ENCODE data around the gene TMUB2.
"Not testable (repeated sequence)": the region's sequence is repeated elsewhere in the genome, so short reads cannot be mapped to it uniquely, and the experiment has no call there.

The TMUB2 gene

DNA sequence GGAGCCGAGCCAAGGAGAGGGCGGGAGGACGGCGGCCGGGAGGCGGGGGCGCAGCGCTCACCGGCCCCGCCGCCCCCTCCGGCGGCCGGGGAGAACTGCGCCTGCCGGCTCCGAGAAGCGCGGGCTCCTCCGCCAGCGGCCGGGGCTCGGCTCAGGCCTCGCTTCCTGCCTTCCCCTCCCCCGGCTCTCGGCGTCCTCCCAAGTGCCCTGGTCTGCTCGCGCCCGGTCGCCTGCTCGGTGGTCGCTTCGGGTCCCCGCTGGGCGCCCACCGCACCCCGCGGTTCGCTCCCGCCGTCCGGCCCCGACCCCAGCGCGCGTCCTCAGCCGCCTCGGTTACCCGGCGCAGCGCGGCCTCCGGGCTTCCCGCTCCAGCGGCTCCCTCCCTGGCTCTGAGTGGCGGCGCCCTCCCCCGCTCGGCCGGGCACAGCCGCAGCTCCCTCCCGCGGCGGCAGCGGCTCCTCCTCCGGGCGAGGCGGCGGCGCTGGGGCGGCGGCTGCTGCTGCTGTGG is 32.4 kb downstream of the TMUB2 start:
- peak; percentile 60 to 65 for DNase-seq (ENCODE audit: low read depth in 2 of 2)

DNA sequence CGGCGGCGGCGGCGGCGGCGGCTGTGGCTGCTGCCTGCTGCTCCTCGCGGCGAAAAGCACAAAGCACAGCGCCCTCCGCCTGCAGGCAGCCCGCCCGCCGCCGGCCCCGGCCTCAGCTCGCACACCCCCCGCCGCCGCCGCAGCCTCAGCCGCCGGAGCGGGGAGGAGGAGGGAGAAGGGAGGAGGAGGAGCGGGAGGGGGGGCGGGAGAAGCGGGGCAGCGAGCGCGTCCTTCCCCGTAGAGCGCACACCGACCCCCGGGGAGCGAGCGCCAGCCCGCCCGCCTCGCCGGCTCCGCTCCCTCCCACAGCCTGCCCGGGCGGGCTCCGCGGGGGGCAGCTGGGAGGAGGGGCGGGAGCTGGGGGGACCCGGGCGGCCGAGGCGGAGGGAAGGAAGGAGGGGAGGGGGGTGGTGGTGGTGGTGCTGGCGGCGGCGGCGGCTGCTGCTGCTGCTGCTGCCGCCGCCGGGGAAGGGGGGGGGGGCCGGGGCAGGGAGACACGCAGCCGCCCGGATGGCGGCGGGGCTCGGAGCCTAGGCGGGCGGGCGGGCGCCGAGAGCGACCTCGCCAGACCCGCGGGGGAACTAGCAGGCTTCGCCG is 32.9 kb downstream of the TMUB2 start, which contains the start of gene UBTF:
Gene UBTF (minus strand): TSS at position 60 of the 597 bp plus-strand sequence. CDS start 1,446 bp downstream, outside the sequence.
- peak; percentile 31 to 56 for DNase-seq (ENCODE audit: low read depth in 2 of 2)

DNA sequence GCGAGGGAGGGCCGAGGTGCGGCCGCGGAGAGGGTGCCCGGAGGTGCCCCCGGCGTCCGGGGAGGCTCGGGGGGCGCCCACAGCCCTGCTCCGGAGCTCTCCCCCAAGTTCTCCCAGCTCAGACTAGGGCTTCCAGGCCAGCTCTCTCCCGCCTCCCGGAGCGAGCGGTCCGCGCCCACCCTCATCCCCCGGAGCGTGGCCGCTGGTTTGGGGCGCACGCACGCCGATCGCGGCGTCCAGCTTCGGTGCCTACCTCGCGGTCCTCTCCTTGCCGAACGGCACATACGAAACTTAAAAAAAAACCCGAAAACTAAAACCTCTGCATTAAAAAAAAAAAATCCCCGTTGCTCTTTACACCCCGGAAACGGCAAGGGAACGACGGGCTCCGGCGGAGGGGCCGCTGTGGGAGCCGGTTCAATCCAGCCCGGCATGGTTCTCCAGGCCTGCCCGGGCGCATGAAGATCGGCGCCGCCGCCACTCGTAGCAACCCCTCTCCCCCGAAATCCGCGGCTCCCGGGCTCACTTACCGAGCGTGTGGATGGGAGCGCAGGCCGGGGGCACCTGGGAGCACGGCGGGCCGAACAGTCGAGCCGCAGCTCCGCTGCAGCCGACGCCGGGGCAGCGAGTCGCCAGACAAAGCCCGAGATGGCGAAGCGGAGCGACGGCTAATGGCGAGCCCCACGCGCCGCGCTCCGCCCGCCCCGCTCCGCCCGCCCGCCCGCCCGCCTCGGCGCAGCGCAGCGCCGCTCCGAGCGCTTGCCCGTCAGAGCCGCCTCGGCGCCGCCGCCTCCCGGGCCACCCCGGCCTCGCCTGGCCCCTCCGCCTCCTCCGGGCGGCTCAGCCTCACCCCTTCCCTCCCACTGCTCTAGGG is 33.7 kb downstream of the TMUB2 start:
- DNase-seq (ENCODE audit: low read depth in 2 of 2): peak; percentile 34 to 43

DNA sequence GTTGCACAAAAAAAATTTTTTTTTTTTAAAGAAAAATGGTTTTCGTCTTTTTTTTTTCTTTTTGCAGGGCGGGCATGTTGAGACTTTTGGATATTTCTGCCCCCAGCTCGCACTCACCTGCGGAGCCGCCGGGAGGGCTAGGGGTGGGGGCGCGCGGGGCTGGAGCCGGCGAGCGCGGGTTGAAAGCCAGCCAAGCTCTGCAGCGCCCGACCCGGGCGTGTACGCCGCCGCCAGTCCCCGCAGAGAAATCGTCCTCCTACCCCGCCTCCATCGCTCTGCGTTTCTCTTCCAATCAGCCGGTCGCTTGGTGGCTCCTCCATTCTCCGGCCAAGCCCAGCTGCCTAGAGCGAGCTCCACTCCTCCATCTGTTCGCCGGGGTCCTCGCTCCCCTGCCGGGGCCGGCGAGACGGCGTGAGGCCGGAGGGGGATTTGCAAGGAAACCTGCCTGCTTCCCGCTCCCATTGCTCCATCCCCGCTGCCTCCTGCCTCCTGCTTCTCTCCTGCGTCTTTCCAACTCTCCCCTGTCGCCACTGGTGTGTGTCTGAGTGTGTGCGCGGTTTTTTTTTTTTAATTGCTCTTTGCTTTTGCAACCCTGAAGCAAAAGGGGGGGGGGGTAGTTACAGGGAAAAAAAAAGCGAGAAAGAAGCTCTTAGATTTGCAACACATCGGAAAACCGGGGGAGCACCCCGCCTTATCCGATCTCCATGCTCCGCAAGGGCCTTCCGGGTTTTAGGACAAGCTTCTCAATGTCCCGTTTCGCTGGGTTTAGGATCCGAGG is 34.5 kb downstream of the TMUB2 start:
- peak; percentile 42 to 63 for DNase-seq (ENCODE audit: low read depth in 2 of 2)

DNA sequence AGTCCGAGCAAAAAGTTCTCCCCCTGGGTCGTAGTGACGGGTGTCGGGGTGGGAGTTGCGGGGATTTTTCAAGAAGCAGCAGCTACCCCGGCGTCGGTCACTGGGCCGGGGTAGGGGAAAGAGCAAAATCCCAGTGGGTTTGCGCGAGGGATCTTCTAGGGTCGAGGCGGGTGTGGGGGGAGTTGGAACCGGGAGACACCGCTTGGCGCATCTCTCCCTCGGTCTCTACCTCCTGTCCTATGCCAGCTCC is 35.0 kb downstream of the TMUB2 start:
- DNase-seq (ENCODE audit: low read depth in 2 of 2): no peak

DNA sequence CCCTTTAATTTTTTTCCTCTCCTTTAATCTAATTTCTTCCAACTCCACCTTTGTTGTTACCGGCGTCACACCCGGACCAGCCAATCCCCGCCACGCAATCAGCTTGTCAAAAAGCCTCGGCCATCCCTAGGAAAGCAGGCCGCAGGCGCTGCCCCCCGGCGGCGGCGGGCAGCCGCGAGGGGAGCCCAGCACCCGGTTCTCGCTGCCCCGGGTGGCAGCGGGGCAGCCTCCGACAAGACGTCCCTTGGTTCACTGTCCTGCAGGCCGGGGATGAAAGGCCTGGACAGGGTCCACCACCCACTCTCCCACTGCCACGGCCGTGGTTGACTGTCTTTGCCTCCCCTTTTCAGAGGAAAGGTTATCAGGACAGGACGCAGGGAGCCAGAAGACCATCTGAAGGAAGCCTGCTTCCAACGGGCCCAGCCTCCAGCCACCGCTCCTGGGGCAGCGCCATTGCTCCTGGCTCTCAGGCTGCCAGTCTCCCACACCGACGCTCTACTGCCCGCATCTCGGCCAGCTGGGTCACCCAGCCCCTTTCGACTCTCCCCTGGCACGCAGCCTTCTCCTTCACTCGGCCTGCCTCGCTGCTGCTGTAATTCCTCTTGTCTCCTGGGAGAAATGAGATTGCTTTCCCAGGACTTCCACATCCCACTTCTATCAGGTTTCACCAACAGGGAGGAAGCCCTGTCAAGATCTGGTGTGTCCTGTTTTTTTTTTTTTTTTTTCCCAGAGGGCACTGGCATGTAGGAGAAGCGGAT is 35.5 kb downstream of the TMUB2 start:
- no peak for DNase-seq (ENCODE audit: low read depth in 2 of 2)

DNA sequence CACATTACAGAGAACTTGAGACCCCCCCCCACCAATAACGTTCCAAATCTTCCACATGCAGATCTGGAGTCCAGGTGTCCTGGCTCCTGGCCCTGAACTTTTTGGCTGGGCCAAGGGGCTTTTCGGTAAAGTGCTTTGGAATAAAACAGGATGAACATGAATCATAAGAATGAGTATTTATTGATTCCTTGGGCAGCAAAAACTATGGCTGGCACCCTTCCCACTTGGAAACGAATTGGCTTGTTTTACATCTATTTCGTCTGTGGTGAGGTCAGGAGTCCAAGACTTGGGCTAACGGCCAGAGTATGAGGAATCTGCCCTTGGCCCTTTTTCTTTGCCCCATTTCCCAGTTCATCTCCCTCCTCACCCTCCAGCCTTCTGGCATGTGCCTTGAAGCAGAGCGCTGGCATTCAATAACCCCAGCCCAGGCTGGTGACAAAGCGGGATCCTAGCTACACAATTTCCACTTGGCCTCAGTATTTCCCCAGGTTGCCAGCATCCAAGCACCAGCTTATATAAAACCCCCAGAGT is 36.8 kb downstream of the TMUB2 start:
- no peak for DNase-seq (ENCODE audit: low read depth in 2 of 2)

DNA sequence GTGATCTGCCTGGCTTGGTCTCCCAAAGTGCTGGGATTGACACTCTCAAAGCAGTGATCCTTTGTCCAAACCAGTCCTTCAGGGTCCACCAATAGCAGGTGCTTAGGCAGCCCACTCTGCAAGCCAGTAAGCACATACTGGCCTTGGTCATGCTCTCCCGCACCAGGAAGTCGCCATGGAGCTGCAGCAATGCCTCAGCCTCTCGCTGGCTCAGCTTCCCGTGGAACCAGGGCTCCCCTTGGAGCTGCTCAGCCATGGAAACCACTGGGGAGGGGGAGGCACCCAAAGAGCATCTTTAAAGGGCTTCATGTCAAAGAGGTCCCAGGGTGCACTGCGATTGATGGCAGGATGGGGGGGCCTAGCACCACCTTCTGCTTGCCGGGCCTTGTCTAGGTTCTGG is 42.3 kb downstream of the TMUB2 start:
- no peak for DNase-seq (ENCODE audit: low read depth in 2 of 2)

DNA sequence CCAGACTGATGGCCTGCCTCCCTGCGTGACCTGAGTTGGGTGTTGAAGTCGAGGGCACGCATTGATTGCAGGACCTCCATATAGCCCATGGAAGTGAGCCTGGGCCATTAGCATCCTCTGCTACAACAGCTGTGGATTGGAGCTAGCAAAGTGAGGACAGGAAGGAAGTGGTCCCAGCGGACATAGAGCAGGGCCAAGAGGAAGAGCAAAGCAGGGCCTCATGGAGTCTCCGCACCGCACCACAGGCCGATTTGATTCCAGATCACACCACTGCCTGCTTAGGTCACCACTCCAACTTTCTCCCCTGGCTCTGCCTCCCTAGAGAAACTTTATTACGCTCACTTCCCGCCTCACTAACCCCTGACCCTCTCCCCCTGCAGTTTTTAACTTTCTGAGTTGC is 43.4 kb downstream of the TMUB2 start:
- DNase-seq (ENCODE audit: low read depth in 2 of 2): no peak

DNA sequence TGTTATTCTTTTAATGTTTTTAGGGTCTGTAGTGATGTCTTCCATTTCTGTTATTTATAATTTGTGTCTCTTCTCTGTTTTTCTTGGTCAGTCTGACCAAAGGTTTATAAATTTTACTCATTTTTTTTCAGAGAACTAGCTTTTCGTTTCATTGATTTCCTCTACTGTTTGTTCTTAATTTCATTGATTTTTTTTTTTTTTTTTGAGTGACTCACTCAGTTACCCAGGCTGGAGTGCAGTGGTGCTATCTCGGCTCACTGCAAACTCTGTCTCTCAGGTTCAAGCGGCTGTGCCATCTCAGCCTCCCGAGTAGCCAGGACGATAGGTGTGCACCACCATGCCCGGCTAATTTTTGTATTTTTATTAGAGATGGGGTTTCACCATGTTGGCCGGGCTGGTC is 45.3 kb downstream of the TMUB2 start:
- DNase-seq (ENCODE audit: low read depth in 2 of 2): no peak

DNA sequence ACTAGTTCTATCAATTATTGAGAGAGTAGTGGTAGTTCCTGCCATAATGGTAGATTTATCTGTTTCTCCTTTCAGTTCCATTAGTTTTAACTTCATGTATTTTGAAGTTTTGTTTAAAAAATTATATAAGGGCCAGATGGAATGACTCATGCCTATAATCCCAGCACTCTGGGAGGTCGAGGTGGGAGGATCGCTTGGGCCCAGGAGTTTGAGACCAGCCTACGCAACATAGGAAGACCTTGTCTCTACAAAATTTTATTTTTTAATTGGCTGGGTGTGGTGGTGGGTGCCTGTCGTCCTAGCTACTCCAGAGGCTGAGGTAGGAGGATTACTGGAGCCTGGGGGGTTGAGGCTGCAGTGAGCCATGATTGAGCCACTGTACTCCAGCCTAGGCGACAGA is 46.8 kb downstream of the TMUB2 start:
- DNase-seq (ENCODE audit: low read depth in 2 of 2): no peak

DNA sequence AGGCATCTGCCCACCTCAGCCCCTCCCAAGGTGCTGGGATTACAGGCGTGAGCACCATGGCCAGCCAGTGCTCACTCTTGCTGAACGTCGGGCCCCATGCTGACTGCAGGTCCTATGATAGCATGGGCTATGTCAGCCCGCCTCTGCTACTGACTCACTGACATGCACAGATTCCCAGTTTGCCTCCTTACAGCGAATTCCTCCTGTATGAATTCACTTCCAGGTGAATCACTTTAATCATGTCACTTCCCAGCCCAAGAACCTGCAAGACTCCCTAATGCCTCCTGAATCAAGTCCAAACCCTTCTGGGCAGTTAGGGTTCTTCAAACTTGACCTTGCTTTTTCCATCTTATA is 48.8 kb downstream of the TMUB2 start:
- DNase-seq (ENCODE audit: low read depth in 2 of 2): no peak

DNA sequence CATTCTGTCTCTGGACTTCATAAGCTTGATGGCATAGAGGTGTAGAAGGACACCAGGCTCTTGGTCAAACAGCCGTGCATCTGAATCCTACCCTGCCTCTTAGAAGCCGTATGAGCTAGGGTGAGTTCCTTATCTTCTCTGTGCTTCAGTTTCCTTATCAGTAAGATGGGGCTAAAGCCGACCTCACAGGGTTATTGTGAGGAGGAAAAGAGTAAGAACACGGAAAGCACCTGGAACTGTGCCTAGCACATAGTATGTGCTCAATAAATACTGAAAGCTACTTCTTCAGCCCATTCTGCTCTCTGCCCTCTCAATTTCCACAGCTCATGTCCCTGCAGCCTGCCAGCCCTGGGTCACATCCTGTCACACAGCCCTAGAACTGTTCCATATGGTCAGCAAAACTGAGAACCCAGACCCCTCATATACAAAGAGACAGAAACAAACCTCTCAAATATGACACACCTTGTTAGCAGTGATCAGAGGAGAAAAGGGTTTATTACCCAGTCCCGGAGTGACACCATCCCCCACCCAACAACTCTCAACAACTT is 49.7 kb downstream of the TMUB2 start:
- DNase-seq (ENCODE audit: low read depth in 2 of 2): no peak

DNA sequence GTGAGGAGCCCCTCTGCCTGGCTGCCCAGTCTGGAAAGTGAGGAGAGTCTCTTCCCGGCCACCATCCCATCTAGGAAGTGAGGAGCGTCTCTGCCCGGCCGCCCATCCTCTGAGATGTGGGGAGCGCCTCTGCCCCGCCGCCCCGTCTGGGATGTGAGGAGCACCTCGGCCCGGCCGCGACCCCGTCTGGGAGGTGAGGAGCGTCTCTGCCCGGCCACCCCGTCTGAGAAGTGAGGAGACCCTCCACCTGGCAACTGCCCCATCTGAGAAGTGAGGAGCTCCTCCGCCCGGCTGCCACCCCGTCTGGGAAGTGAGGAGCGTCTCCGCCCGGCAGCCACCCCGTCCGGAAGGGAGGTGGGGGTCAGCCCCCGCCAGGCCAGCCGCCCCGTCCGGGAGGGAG is 51.1 kb downstream of the TMUB2 start:
- not testable (repeated sequence) for DNase-seq (ENCODE audit: low read depth in 2 of 2)

DNA sequence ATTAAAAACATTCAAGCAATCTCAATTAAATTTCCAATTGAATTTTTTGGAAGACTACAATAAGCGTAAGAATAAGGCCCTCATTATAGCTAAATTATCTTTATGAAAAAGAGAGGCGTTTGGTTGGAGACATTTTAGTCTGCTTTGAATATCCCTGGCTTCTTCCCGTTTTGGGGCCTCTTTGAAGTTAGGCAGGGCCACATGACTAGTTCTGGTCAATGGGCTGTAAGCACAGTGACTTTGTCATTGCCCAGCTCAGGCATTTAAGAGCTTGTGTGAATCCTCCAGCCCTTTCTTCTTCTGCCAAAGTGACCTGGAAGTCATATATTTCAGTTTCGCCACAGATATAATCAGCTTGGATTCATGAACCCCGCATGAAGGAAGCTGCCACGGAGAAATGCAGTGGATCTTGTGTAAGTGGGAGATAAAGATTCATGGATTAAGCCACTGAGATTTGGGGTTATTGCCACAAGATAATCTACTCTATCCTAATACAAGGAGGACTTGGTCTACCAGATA is 54.4 kb downstream of the TMUB2 start:
- no peak for DNase-seq (ENCODE audit: low read depth in 2 of 2)

All from stimulated activated CD4-positive, alpha-beta T cell treated with anti-CD3 and anti-CD28 coated beads, Interleukin-4, amount 100 ng/mL, for 48 hours (primary cell).